Activated T-helper 9 cell treated with anti-CD3 and anti-CD28 coated beads, Interleukin-2, amount 50 U/mL, for 16 hours (primary cell): ENCODE results near the gene DGKB.

Experiments
- DNase-seq: peaks from one replicate; pipeline ENCODE4 v3.0.0-alpha.2; 2020; ENCODE audit warnings: low read depth

Gene DGKB

DNA sequence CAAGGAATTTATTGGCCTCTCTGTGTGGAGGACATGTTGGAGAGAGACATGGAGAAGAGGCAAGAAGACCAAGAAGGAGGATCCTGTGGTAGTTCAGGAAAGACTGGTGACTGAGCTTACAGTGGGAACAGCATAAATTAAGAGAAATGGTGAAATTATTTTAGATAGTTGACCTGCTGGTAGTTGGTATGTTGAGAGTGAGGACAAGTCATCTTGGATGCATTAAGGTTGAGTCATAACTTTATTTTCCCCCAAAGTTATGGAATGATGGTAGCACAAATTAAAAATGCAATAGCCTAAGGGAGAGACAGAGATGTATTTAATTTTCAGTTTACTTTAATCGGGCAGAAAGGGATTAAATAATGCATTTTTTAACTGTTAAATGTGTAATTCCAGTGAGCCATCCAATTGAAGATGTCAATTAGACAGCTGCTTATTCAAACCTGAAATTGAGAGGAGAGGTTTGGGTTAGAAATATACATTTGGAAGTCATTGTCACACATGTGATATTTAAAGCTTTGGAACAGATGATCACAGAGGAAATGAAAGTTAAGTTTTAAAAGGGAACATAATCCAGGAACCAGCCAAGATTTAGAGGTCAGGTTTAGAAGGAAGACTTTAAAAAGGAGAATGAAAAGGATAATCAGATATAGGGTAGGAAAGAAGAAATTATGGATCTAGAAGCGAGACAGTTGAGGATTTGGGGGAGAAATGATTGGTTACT lies 80.6 kb downstream of the DGKB start:
- no peak for DNase-seq

GRCh38 chr7:14818871-14819270 lies 83.7 kb downstream of the DGKB start:
- no peak for DNase-seq

GRCh38 chr7:14817829-14818614 lies 84.5 kb downstream of the DGKB start:
- no peak for DNase-seq

DNA sequence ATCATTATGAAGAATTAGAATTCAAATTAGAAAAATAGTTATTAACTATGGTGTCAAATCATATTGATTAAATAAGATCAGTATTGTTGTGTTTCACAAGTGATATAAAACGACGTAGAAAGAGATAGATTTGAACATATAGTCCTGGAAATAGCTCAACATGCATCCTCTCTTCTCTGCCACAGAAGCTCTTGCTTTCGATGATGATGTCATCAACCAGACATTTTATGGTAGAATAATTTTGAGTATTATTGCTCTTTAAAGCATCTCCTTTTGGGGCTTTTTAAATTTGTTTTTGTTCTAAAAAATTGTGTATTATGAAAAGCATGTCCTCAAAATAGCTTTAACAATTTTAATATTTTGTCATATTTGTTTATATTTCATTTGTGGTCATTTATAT lies 95.0 kb downstream of the DGKB start:
- DNase-seq, result no peak

DNA sequence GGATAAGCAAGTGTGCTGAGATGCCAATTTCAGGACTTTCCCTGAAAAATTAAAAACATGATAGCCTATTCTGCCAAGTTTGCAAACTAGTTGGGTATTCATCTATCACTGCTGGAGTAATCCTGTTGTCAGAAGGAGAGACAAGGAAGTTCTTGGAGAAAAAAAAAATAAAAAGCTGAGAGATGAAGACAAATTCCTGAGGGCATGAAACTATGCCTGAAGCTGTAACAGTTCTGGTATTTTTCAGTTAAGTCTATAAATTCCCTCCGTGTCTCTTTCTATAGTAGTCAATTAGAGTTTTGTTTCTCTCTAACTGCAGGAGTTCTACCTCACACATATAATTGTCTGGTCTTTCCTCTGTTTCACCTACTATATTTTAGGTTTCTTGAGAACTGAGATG lies 95.7 kb downstream of the DGKB start:
- DNase-seq, result no peak

DNA sequence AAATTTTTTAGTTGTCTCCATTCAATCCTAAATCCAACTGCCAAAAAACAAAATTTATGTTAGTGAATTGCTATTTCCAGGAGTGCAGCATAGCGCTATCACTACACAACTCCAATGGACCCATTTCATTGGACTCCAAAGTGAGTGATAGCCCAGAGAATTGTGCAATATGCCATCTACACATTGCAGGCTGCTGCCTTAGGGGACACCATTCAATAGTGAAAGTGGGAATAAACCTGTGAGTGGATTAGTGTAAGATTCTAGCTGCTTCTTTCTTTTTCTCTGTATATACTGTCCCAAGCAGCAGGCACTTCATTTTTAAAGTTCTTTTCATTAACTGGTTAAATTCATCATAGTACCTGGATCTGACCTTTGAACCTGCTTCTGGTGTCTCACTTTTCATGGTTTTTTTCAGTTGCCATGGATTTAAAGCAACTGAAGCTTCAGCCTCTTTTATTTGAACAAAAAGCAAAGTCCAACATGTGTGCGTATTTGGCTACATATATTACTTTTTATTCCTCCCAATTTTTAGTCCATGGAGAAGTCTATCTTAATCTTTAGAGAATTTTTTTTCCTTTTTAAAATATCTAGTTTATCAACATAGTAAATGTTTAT lies 97.3 kb downstream of the DGKB start:
- DNase-seq, result no peak

DNA sequence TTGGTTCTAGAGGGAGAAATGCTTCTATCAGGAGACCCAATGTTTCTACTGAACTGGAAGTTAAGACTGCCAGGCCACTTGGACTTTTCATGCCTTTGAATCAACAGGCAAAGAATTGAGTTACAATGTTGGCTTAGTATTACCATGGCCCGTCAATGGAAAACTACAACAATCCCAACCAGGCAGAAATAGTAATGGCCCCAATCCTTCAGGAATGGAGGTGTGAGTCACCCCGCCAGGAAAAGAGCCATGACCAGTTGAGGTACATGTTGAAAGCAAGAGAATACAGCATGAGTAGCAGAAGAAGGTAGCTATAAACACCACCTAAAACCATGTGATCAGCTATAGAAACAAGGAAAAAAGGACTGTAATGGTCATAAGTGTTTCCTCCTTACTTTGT lies 101.9 kb downstream of the DGKB start:
- DNase-seq, result no peak

DNA sequence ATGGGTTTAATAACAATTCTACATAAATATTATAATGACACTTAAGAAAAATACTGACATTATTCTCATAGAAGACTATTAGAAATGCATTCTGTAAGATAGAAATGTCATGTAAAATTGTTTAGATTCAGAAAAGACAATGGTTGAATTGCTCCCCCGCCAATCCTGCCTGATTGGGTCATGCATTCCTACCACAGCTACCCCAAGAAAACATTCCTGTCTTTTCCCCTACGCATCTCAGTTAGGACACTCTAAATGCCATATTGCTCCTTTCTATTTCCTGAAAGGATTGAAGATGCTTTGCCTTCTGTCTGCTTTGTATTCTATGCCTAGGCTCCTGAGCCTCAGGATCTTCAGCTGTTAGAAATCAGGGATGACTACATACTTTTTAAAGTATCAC lies 109.4 kb downstream of the DGKB start:
- DNase-seq, result no peak

- no peak for DNase-seq
Observed at GRCh38 chr7:14787551-14787950, 115.0 kb downstream of the DGKB start.

DNA sequence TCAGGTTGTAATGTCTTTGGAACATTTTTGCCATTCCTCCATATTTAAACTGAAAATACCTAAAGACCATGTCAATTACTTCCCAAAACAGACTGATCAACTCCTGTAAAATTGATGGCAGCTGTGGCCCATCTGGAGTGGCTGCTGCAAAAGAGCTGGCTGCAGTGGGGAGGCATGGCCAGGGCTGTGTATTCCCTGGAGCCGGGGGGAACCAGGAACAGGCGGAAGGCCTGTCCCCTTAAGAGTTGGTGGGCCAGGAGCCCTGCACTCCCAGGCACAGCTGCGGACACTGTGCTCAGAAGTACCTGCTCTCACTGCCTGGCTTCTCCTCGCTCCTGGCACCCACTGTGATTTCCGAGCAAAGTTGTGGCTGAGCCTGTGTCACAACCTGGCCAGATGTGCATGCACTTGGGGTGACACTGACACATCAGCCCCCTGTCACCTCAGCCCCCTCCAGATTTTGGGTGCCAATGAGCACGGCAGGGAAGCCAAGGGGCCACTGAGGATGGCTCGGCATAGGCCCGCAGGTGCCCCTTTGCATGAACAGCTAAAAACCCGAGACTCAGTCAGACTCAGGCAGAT lies 116.1 kb downstream of the DGKB start:
- no peak for DNase-seq

DNA sequence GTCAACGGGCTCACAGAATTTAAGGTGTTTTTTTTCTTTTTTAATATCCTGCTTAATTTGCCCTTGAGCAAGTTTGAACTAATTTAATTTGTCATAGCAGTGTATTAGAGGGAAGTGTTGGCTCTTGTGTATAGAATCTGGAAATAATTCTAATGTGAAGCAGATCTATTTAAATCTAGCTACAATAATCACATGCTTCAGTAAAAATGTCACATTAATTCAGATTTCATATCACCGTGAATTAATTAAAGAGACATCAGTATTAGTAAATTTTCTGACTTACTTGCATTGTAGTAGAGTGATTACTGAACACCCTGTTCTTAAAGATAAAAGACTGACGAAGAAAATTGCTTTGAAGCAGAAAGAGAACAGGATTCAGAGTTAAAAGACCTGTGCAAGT lies 124.7 kb downstream of the DGKB start:
- DNase-seq, result no peak

DNA sequence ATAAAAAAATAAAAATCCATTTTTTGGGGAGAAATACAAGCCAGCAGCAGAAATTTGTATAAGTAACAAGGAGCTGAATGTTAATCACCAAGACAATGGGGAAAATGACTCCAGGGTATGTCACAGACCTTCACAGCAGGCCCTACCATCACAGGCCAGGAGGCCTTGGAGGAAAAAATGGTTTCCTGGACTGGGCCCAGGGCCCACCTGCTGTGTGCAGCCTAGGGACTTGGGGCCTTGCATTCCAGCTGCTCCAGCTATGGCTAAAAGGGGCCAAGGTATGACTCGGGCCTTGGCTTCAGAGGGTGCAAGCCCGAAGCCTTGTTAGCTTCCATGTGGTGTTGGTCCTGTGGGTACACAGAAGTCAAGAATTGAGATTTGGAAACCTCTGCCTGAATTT lies 126.3 kb downstream of the DGKB start:
- no peak for DNase-seq

- no peak for DNase-seq
Observed at GRCh38 chr7:14773729-14774271, 128.8 kb downstream of the DGKB start.

GRCh38 chr7:14770614-14771013 lies 131.9 kb downstream of the DGKB start:
- DNase-seq, result no peak

DNA sequence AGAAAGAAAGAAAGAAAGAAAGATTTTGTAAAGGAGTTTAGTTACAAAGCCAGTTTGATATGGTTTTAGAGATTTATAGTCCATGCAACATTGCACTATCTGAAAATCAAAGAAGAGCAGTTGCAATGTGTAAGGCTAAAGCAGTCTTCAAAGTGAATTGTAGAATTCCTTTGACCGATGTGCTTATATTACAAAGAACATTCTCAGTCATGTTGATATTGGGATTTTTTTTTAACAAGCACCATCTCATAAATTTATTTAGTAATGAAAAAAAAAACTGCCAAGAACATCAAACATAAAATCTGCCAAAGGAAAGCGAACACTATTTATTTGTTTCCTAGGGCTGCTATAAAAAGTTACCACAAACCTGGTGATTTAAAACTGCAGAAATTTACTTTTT lies 133.3 kb downstream of the DGKB start:
- no peak for DNase-seq

GRCh38 chr7:14767716-14768425 lies 134.7 kb downstream of the DGKB start:
- DNase-seq, result no peak

- no peak for DNase-seq
Observed at GRCh38 chr7:14766747-14767146, 135.8 kb downstream of the DGKB start.

DNA sequence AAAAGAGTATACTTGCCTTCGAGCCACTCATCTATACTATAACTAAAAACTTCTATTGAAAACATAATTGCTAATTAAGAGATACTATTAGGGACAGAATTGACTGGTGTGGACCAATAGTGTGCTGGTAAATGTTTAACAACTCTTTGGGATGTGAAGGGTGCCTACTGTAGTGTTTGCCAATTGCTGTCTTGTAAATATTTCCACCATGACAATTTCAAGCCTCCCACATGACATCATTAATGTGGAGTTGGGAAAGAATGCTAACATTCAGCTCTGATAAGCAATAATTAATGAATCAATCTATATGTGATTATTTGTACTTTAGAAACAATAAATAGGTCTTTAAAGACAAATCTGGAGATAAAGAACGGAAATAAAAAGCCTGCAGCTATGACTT lies 136.8 kb downstream of the DGKB start:
- DNase-seq, result no peak

- DNase-seq, result no peak
Observed at GRCh38 chr7:14762561-14762960, 140.0 kb downstream of the DGKB start.

- DNase-seq, result no peak
Observed at GRCh38 chr7:14761510-14762296, 140.8 kb downstream of the DGKB start.
